GM18858 (cell line): ENCODE measurements around the gene KLB.
"Not testable (repeated sequence)": the region's sequence is repeated elsewhere in the genome, so short reads cannot be mapped to it uniquely, and the experiment has no call there.

Source experiments
- ATAC-seq: cut with Tn5 transposase; IDR thresholded peaks from one replicate; pipeline ENCODE4 v1.9.1; 2021; ENCODE audit not compliant: unreplicated experiment

KLB gene

DNA sequence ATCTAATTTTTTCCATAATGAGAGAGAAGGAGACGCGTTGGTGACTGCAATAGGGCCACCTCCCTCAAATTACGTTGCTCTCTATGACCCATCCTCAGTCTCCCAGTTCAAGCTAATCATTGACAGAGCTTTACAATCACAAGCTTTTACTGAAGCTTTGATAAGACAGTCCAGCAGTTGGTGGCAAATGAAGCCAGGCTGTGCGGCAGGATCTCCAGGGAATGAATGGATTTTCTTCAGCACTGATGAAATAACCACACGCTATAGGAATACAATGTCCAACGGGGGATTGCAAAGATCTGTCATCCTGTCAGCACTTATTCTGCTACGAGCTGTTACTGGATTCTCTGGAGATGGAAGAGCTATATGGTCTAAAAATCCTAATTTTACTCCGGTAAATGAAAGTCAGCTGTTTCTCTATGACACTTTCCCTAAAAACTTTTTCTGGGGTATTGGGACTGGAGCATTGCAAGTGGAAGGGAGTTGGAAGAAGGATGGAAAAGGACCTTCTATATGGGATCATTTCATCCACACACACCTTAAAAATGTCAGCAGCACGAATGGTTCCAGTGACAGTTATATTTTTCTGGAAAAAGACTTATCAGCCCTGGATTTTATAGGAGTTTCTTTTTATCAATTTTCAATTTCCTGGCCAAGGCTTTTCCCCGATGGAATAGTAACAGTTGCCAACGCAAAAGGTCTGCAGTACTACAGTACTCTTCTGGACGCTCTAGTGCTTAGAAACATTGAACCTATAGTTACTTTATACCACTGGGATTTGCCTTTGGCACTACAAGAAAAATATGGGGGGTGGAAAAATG lies at the start of gene KLB:
Gene KLB (plus strand): TSS at position 168 of the 821 bp plus-strand sequence. CDS start 20 bp downstream, at position 188.
- no peak for ATAC-seq

DNA sequence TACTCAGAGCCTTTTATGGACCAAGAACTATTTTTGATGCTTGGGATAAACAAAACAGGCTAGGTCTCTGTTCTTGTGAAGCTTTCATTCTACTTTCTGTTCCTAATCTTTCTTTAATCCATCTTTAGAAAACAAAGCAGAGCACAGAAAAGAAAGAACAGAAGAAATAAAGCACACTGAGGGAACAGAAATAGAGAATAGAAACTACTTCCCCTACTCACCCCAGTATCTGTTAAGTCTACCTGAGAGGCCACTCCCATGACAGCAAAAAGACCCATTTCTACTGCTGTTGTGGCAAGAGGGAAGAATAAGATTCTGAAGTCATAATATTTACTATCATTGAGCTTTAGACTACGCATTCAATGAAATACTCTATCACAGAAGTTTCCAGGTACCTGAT lies 49.7 kb upstream of the KLB start:
- peak; percentile 28 for ATAC-seq

DNA sequence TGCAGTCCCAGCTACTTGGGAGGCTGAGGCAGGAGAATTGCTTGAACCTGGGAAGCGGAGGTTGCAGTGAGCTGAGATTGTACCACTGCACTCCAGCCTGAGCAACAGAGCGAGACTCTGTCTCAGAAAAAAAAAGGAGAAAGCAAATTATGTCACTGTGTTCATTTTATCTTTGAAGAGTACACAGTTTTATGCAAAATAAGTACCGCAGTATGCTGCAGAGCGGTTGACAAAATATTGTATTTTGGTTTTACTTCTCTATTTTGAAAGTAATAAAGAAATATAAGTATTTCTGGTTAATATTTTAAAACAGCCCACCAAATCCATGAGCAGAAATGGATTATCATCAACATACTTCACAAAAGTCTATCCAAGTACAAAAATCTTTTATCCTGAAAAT lies 46.1 kb upstream of the KLB start:
- not testable (repeated sequence) for ATAC-seq

DNA sequence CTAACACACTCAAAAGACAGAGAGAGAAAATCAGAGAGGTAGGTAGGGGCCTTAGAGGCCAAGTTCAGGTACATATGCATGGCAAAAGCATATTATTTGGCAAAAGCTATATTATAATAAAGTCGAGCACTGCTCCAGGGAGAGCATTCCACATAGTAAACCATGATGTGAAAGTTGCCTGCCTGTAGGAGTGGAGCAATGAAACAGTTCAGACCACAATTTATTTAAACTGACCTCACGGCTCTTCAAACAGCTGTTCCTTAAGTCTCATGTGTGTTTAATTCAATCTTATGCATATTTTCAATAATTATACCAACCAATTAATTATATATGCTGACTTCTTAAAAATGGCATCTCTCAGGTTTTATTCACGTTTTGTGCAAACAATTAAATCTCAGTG lies 43.9 kb upstream of the KLB start:
- no peak for ATAC-seq

DNA sequence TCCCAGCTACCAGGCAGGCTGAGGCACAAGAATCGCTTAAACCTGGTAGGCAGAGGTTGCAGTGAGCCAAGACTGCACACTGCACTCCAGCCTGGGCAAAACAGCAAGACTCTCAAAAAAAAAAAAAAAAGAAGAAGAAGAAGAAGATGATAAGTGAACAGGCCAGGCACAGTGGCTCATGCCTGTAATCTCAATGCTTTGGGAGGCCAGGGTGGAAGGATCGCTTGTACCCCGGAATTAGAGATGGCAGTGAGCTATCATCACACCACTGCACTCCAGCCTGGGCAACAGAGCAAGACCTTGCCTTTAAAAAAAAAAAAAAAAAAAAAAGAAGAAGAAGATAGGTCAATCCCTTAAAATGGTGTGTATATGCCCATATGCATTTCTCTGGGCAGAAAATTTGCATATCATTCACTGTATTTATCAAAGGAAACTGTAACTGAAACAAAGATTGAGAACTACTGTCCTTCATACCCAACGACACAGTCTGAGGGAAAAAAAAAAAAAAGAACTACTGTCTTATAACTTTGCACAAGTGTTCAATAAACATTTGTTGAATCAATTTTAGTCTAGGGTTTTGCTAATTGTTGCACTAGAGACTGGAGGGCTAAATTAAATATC lies 42.8 kb upstream of the KLB start:
- peak; percentile 53 for ATAC-seq

DNA sequence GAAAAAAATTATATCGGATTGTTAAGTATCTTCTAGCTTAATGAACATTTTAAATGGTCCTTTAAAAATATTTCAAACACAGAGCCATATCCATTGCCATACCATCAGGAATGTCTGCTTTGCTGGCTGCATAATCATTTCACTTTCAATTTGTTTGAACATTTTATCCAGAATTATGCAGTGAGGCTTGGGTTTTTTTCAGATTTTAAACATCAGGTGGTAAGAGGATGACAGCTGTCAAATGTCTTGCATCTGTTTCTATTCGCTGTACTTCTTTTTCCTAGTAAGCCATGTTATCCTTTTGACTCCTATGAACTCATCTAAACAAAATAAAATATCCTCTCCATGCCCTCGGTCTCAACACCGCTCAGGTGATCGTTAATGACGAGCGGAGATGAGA lies 41.4 kb upstream of the KLB start:
- ATAC-seq = no peak

DNA sequence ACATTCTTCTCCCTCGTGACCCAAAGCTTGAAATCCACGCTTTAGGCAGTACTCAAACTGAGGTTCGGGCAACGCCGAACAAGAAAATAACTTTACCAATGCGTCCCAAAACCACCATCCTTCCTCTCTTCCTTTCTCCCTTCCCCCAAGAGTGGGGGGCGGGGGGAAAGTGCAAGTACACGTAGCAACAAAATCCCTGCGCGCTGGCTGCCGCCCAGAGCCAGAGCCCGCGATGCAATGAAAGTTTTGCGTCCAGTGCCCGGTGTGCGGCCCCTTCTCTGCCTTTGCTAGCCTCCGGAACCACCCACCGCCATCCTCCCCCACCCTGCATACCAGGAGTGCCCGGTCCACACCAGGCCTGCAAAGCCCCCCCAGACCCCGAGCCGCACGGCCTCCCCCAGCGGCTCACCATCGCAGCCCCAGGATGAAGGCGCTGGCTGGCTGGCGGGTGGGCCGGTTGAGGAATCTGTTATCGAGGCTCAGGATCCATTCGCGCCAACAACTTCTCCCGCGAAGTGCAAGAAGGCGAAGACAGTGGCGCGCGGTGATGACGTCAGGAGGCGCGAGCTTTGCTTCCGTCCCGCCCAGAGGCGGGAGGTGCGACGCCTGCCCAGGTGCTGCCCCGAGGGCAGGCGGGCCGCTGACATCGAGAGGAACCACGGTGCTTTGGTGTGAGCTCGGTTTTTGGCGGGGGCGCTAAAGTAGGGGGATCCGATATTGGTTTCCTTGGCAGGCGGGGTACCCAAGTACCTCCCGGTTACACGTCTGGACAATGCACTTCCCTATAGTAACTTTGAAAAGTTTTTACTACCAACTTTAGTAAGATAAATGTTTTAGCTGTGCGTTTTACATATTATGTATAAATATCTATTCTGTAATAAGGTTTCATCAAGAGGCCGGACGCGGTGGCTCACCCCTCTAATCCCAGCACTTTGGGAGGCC lies 40.6 kb upstream of the KLB start, which contains the start of gene RFC1:
Gene RFC1 (minus strand): TSS at position 533 of the 942 bp plus-strand sequence. CDS start 121 bp downstream, at position 412.
- ATAC-seq = no peak

DNA sequence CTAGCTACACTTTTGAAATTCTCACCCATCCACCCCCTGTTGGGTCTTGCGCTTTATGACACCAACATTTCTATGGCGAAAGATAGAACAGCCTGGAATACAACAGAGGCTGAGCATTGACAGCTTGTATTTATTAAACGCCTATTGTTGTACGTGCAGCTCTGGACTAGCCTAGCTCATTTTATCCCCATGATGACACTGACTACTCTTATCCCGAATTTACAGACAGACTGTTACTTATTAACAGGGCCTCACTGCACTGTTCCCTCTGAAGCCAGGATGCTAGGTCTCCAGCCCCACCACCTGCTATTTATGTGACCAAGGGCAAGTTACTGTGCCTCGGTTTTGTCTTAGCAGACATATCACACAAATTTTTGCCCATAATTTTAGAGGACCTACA lies 39.6 kb upstream of the KLB start:
- ATAC-seq = no peak

DNA sequence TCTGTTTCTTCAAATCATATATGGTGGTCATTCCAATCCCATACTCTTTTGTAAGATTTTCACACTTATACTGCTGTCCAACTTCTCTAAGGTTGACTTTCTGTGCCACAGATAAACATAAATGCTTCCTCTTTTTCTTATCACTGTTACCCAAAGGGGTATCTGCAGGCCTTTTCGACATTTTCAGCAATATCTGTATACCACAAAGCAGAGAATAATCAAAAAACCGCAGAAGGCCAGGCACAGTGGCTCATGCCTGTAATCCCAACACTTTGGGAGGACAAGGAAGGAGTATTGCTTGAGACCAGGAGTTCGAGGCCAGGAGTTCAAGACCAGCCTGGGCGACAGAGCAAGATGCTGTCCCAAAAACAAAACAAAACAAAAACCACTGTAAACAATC lies 37.4 kb upstream of the KLB start:
- ATAC-seq = no peak

DNA sequence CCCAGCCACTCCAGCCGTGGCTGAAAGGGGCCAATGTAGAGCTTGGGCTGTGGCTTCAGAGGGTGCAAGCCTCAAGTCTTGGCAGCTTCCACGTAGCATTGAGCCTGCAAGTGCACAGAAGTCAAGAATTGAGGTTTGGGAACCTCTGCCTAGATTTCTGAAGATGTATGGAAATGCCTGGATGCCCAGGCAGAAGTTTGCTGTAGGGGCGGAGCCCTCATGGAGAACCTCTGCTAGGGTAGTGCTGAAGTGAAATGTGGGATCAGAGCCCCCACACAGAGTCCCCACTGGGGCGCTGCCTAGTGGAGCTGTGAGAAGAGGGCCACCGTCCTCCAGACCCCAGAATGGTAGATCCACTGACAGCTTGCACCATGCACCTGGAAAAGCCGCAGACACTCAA lies 35.5 kb upstream of the KLB start:
- not testable (repeated sequence) for ATAC-seq

DNA sequence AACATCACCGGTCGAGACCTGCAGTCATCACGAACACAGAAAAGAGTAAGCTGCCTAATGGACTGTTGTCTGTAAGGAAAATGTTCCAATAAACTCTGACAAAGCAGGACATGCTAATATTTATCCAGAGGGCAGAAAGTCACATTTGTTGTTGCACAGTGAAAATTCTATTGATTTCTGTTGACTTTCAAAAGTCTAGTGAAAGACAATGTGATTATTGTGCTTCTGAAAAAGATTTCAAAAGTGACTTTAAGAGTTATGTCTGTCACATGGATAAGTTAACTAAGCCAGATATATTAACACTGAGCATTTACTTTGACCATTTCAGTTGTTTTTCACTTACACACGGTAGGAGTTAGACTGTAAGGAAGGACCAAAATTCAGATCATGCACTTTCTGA lies 31.3 kb upstream of the KLB start:
- no peak for ATAC-seq

DNA sequence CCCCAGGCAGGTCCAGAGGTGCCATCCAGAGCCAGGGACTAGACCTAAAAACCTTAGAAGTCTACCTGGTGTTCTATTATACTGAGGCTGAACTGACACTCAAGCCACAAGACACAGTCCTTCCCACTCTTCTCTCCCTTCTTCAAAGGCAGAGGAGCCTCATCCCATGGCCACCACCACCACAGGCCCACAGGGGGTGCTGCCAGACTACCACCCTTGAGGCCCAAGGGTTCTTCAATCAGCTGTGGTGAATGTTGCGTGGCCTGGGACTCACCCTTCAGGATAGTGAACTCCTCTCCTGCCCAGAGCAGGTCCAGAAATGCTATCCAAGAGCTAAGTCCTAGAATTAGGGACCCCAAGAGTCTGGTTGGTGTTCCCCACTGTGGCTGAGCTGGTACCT lies 23.0 kb upstream of the KLB start:
- no peak for ATAC-seq

DNA sequence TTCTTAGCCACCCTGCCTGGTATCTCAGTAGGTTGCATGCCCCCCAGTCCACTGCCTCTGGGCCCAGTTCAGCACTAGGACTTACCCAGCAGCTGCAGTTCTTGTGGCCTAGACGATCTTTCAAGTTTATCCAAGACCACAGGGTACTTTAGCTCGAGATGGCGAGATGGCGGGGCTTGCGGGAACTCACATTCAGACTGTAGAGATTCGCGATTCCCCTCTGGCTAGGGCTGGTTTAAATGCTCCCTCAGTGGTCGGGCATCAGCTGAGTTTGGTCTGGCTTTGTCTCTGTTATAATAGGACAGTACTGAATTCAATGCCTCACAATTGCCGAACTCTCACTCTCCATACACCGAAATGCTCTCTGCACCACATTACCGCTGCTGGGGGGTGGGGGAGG lies 22.2 kb upstream of the KLB start:
- ATAC-seq = no peak

DNA sequence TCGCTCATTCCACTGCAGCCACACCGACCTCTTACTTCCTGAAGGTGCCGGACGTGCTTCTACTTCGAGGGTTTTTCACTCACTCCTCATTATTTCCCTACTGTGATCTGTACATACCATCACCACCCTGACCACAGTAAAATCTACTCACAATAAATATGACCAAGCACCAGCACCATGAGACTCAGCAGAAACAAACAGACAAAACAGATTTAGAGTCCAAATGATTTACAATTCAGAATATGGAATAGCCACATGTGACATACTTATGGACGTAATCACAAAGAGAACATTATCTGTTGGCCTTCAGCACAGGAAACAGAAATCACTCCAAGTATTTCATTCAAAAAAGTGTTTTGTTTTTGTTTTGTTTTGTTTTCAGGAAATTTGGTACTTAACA lies 16.1 kb upstream of the KLB start:
- ATAC-seq = no peak

DNA sequence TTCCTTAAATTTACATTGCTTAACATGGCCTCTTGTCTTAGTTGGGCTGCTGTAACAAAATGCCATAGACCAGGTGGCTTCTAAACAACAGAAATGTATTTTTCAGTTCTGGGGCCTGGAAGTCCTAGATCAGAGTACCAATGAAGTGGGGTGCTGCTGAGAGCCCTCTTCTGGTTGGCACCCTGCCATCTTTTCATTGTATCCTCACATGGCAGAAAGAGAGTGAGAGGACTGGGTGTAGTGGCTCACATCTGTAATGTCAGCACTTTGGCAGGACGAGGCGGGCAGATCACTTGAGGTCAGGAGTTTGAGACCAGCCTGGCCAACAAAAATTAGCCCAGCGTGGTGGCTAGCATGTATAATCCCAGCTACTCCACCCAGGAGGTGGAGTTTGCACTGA lies 12.0 kb upstream of the KLB start:
- no peak for ATAC-seq

DNA sequence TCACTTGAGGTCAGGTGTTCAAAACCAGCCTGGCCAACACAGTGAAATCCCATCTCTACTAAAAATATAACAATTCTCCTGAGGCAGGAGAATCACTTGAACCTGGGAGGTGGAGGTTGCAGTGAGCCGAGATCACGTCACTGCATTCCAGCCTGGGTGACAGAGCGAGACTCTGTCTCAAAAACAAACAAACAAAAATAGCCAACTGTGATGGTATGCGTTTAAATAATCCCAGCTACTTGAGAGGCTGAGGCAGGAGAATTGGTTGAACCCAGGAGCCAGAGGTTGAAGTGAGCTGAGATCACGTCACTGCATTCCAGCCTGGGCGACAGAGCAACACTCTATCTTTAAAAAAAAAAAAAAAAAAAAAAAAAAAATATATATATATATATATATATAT lies 5.1 kb upstream of the KLB start:
- ATAC-seq = not testable (repeated sequence)

DNA sequence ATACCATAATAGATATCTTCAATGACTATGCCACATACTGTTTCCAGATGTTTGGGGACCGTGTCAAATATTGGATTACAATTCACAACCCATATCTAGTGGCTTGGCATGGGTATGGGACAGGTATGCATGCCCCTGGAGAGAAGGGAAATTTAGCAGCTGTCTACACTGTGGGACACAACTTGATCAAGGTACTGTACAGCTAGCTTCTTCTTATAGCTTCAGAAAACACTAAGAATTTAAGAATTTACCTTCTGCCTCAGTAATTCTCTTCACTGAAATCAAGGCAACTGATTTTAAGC lies 805 bp downstream of the KLB start:
- ATAC-seq = no peak

DNA sequence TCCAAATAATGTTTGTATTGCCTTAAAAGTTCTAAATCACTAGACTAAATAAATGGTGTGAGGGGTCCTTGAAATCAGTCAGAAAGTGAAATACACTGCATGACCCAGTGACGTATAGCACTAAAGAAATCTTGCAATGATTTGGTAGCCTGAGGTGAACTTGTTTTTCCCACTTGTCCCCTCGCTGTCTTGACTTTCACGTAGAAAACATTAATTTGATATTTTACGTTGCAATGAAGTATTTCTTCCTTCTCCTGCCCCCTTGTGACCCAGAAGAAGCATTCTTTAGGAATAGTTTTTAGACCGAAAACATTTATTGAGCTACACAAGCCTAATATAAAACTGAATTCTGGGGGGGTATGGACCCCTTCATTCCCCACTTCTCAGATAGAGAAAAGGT lies 3.7 kb downstream of the KLB start:
- no peak for ATAC-seq

DNA sequence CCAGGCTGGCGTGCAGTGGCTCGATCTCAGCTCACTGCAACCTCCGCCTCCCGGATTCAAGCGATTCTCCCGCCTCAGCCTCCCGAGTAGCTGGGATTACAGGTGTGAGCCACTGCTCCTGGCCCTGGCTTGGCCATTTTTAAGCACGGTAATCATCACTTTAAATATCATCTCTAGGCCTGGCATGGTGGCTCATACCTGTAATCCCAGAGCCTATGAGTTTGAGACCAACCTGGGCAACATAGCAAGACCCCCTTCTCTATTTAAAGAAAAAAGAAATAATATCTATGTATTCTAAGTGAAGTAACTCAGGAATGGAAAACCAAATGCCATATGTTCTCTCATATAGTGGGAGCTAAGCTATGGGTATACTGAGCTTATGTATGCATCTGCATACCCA lies 4.8 kb downstream of the KLB start:
- not testable (repeated sequence) for ATAC-seq

DNA sequence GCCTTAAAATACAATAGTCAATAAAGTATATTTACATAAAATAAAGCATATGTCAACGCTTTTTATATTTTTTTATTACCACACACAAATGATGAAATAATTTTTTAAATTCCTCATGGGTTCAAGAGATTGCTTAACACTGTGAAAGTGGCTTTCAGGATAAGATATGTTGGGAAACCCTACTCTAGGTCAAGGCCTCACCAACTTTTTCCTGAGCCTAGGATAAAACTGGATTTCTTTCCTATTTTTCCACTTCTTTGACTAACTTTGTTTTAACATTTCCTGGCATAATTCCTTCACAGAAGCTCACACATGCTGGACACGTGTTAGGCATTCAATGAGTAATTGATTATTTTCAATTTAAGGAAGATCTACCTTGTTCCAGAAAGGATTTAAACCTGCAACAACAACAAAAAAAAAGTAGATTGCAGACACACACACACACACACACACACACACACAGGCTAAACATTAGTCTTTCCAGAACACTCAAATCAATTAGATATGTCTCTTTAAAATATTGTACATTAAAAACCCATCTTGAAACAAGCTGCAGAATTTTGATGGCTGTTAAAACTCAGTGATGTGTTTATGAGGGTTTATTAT lies 9.1 kb downstream of the KLB start:
- ATAC-seq = no peak

DNA sequence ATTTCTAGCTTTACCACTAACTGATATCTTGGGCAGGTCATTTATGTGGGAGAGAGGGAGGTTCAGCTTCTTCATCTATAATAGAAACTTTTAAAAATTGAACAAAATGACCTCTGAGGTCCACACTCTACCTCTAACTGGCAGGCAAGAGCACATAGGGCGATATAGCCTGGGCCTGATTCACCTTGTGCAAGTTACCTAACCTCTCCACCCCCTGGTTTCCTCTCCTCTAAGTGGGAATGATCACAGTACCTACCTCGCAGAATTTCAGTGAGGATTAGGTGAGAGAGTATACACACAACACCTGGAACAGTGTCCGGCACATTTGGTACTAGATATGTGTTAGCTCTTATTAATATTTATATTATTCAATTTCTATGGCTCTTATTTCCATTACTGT lies 15.5 kb downstream of the KLB start:
- no peak for ATAC-seq
